NCI-H2081 (cell line): ENCODE data around the gene GRPEL2.
A peak's percentile ranks its signal among the peaks of the same experiment; 100 is the strongest.

Experiments used
- DNase-seq, 2 experiments: peaks; one replicate each; lab custom pipeline; 2025; lab: John Stamatoyannopoulos, UW

Gene GRPEL2

DNA sequence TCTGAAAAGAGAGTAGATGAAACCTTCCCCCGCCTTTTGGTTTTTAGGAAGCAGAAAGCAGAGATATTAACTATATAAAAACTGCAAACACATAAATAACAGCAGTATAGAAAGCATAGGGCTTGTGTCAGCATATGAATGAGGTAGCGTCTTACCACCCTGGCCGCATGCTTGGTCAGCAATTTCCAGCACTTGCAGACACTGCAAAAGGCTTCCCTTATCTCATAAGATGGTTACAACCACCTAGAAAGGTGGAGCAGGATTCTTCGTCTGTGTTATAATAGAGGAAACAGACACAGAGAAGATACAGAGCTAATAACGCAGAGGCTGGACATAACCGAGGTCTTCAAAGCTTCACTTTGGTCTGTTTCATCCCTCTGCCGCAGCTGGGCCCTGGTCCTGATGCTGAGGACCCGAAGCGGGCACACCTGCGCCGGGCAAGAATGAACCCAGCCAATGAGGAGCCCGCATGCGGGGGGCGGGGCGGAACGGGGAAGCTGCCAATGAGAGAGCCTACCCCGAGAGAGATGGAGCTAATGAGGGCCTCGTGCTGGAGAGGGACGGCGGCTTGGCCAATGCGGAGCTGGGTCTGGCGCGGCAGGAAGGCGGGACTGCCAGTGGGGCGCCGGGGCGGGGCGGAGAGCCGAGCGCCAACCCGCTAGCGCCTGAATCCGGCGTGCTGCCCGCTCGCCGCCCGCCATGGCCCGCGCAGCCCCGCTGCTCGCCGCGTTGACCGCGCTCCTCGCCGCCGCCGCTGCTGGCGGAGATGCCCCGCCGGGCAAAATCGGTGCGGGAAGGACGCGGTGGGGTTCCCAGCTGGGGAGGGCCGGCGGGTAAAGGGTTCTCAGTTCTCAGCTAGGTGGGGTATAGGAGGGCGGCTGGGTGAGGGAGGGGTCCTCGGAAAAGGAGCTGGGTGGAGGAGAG is 12.3 kb downstream of the GRPEL2 start, which contains the start of gene PCYOX1L:
Gene PCYOX1L (plus strand): TSS at position 677 of the 924 bp plus-strand sequence. CDS start 23 bp downstream, at position 700.
- peak; percentile 91 for DNase-seq

DNA sequence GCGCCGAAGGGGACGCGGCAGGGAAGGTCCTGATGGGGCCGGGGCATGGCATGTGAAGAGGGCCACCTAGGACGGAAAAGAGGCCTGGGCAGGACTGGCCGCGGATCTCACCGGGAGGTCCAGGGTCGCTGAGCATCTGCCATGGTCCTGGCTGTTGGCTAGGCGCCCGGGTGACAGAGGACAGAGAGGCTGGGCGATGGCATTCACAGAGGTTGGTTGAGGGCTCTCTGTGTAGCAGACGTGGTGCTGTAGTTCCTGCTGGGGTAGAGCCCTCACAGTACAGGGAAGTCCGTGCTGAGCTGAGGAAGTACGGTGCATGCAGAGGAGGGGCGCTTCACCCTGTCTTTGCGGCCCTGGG is 13.0 kb downstream of the GRPEL2 start:
- peak in 1 of 2 experiments; percentile 49 for DNase-seq

DNA sequence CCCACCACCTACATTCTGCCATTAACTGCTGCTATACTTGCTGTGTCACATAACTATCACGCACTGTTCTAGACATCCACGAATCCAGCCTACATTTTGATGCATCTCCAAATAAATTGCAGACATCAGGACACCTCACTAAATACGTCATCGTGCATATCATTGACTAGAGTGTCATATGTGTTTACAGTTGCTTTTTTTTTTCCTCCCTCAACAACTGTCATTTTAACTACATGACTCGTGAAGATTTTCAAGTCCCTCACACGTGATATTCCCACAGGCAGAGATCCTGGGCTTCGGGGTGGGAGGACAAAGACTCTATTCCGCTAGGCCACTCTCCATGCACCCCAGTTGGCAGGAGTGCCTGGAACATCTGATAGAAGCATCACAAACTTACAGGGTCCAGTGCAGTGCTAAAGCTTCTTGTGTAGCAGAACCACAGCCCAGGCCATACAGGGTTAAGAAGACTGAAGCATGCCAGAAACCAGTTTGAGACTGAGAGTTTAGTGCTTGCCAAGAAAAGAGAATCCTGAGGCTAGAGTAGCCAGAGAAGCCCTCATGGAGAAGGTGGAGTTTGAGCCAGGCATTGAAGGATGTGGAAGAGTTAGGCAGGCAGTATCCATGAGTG is 13.7 kb downstream of the GRPEL2 start:
- no peak for DNase-seq

GRCh38 chr5:149360272-149360671 is 15.0 kb downstream of the GRPEL2 start:
- no peak for DNase-seq

GRCh38 chr5:149362541-149362940 is 17.2 kb downstream of the GRPEL2 start:
- DNase-seq, result no peak

GRCh38 chr5:149363358-149363757 is 18.1 kb downstream of the GRPEL2 start:
- no peak for DNase-seq

GRCh38 chr5:149363936-149364335 is 18.6 kb downstream of the GRPEL2 start:
- no peak for DNase-seq

GRCh38 chr5:149364719-149365118 is 19.4 kb downstream of the GRPEL2 start:
- no peak for DNase-seq

- DNase-seq, result no peak
These were observed 20.1 kb downstream of the GRPEL2 start for GRCh38 chr5:149365418-149365817.

GRCh38 chr5:149366169-149366729 is 20.9 kb downstream of the GRPEL2 start:
- DNase-seq, result no peak

DNA sequence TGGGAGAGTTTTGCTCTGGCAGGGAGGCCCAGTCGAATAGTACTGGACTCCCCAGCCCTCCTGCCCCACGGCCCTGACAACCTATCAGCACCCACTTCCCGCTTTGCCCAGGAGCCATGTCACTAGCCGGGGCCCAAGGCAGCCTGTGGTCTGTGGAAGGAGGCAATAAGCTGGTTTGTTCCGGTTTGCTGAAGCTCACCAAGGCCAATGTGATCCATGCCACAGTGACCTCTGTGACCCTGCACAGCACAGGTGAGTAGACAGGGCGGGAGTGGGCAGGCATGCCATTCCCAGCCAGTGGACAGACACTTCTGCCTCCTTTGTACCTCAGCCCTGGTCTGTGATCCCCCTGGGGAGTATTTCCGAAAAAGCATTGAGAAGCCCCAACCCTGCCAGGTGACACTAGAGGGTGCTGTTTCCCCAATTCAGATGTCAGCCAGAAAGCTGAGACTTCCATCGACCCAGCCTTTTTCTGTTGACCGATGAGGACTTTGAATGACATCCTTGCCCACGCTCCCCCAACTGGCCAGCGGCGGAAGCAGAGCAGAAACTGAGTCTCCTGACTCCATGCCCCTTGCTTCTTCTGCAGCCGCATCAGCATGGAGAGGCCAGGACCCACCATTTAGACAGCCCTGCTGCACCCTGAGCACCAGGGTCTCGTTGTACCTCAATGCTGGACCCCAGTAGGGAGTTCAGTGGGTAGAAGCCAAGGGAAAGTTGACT is 22.1 kb downstream of the GRPEL2 start:
- peak; percentile 46 to 52 for DNase-seq

GRCh38 chr5:149367972-149368645 is 22.8 kb downstream of the GRPEL2 start:
- no peak for DNase-seq

- no peak for DNase-seq
These were observed 25.6 kb downstream of the GRPEL2 start for GRCh38 chr5:149370878-149371277.

GRCh38 chr5:149371296-149371962 is 26.1 kb downstream of the GRPEL2 start:
- DNase-seq, result peak; percentile 38 to 42

- no peak for DNase-seq
These were observed 26.9 kb downstream of the GRPEL2 start for GRCh38 chr5:149372076-149372795.

DNA sequence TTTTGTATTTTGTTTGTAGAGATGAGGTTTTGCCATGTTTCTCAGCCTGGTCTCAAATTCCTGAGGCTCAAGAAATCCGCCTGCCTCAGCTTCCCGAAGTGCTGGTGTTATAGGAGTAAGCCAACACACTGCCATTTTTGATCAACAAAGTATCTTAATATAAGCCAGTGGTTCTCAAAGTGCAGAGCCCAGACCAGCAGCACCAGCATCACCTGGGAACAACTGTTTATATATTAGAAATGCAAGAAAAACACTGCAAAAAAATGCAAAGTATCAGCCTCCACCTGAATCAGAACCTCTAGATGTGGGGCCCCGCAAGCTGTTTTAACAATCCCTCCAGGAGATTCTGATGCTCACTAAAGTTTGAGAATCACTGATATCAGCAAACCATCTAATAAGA is 27.6 kb downstream of the GRPEL2 start:
- no peak for DNase-seq

DNA sequence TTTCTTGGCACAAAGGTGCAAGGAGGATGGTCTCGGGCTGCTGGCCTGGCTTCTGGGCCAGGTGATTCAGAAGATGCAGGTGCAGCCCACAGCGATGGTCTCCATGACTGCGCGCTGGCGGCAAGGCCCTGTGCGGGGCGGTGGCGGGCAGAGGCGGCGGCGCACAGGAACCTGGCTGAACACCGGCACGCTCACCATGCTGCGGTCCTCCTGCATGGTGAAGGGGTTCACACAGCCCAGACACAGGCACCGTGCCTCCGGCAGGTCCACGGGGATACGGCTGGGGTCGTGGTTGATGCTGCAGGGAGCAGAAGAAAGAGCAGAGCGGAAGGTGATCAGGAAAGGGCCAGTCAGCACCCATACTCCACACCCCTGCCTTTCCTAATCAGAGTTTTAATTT is 29.0 kb downstream of the GRPEL2 start:
- no peak for DNase-seq

GRCh38 chr5:149374801-149375200 is 29.5 kb downstream of the GRPEL2 start:
- no peak for DNase-seq

DNA sequence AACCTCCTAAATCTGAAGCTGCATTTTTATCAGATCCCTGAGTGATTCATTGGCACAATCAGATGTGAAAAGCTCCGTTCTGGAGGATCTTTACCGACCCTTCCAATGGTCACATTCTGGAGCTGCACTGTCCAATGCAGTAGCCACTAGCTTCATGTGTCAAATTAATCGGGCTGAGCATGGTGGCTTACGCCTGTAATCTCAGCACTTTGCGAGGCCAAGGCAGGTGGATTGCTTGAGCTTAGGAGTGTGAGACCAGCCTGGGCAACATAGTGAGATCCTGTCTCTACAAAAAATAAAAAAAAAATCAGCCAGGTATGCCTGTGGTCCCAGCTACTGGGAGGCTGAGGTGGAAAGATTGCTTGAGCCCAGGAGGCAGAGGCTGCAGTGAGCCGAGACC is 30.1 kb downstream of the GRPEL2 start:
- no peak for DNase-seq

DNA sequence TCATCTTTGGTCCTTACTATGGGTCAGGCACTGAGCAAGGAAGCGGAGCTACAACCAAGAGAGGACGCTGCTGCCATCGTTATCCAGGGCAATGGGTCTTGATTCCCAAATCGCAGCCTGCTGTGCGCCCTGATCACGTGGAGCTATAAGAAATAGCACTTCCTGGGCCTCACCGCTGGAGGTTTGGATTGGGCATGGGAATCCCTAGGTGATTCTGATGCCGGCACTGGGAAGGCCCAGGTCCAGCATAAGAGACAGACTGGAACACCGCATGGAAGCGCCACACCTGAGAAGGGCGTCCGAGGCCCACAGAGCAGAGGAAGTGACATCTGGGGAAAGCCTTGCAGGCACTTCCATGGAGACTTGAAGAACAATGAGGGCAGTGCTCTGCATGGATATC is 30.8 kb downstream of the GRPEL2 start:
- DNase-seq, result no peak
